GM12878 (cell line): ENCODE data around the gene ARHGAP44. TPM values are rescaled to one million over a fixed set of nuclear protein-coding genes. Genes with fewer than 3 reads are reported as not detected.

ENCODE experiments used
- ATAC-seq: fragments of 200-7000 bp; cut with Tn5 transposase; 3 replicates; pipeline ENCODE4 v1.9.1; 2020; ENCODE audit warnings: mild to moderate bottlenecking, moderate library complexity
- BruUV-seq: library from RNA; stranded (reverse); fragments of 400-500 nt; replicated peaks from 2 replicates; lab custom pipeline; 2021; lab: Mats Ljungman, UMichigan
- CTCF ChIA-PET: fragments of 300-600 bp; sonication (Branson Sonifier 250); formaldehyde crosslinking; extraction: SDS; loops from one replicate; lab custom pipeline; 2021; ENCODE audit warnings: inconsistent platforms; lab: Yijun Ruan, JAX
- POLR2A ChIA-PET: fragments of 350-600 bp; formaldehyde crosslinking; extraction: SDS; loops from one replicate; lab custom pipeline; 2021; ENCODE audit warnings: inconsistent platforms; lab: Charles Lee
- RAD21 ChIA-PET: fragments of 300-600 bp; sonication (Branson Sonifier 250); formaldehyde crosslinking; loops from one replicate; lab custom pipeline; 2023; ENCODE audit warnings: antibody characterized with exemption; ENCODE audit not compliant: unreplicated experiment; lab: Charles Lee
- SMC1A ChIA-PET: fragments of 300-600 bp; sonication (Branson Sonifier 250); formaldehyde crosslinking; loops from one replicate; lab custom pipeline; 2023; ENCODE audit not compliant: unreplicated experiment, uncharacterized antibody; lab: Charles Lee
- DNase-seq: peaks from one replicate; pipeline ENCODE4 v3.0.0-alpha.2; 2011; ENCODE audit warnings: low read depth, low spot score
- FAIRE-seq: peaks from 3 replicates; lab custom pipeline; 2011; peaks lifted over from hg19 to GRCh38; lab: Jason Lieb, UNC
- H2AFZ ChIP-seq: 2 replicates; pipeline ENCODE4 v1.6.0; 2011; ENCODE audit warnings: low read depth, low read length, control low read depth; ENCODE audit not compliant: control insufficient read depth
- H3K27ac ChIP-seq: 2 replicates; pipeline ENCODE4 v1.5.1; 2011; ENCODE audit warnings: control low read depth; ENCODE audit not compliant: control insufficient read depth, insufficient read depth
- H3K27me3 ChIP-seq, 2 experiments: replicated peaks in 1 of 2; 2 replicates each; pipeline versions ENCODE4 v1.6.0 to v1.6.1; 2011; ENCODE audit warnings: low read length in 1 of 2; ENCODE audit not compliant: control insufficient read depth in 2 of 2, insufficient read depth in 2 of 2
- H3K36me3 ChIP-seq, 2 experiments: 2 replicates each; pipeline ENCODE4 v1.5.1; 2011; ENCODE audit warnings: low read length in 1 of 2; ENCODE audit not compliant: control insufficient read depth in 2 of 2, insufficient read depth in 2 of 2
- H3K4me1 ChIP-seq: 2 replicates; pipeline ENCODE4 v1.6.1; 2011; ENCODE audit warnings: mild to moderate bottlenecking, low read length, moderate library complexity, mixed read lengths; ENCODE audit not compliant: control insufficient read depth, insufficient read depth
- H3K4me2 ChIP-seq: 2 replicates; pipeline ENCODE4 v1.6.0; 2011; ENCODE audit warnings: control low read depth; ENCODE audit not compliant: control insufficient read depth, insufficient read depth
- H3K4me3 ChIP-seq: fragments of 200-600 bp; sonication (generic); 2 replicates; pipeline ENCODE4 v1.5.1; 2016
- H3K79me2 ChIP-seq: 2 replicates; pipeline ENCODE4 v1.6.0; 2011; ENCODE audit warnings: low read length; ENCODE audit not compliant: control insufficient read depth, insufficient read depth
- H3K9ac ChIP-seq: 2 replicates; pipeline ENCODE4 v1.8.0; 2011; ENCODE audit warnings: low read length, control low read depth, mixed read lengths; ENCODE audit not compliant: control insufficient read depth, insufficient read depth
- H3K9me3 ChIP-seq: replicated peaks from 3 replicates; pipeline ENCODE4 v1.5.1; 2011; ENCODE audit warnings: mild to moderate bottlenecking, low read length; ENCODE audit not compliant: control insufficient read depth, insufficient read depth
- H4K20me1 ChIP-seq: 2 replicates; pipeline ENCODE4 v1.6.0; 2011; ENCODE audit not compliant: control insufficient read depth, insufficient read depth
- CREM ChIP-seq: IDR thresholded peaks from 2 replicates; pipeline ENCODE4 v1.6.1; 2014; ENCODE audit warnings: antibody characterized with exemption, low read depth
- MEF2B ChIP-seq: fragments of 450-650 bp; IDR thresholded peaks from 2 replicates; pipeline ENCODE4 v1.6.1; 2018; ENCODE audit warnings: mild to moderate bottlenecking, moderate library complexity; ENCODE audit not compliant: partially characterized antibody, poor library complexity, severe bottlenecking
- RCOR1 ChIP-seq: conservative IDR thresholded peaks from 2 replicates; pipeline ENCODE4 v1.6.1; 2012; ENCODE audit warnings: low read depth, low read length, improper control_type of control experiment
- SMAD1 ChIP-seq: fragments of 450-650 bp; IDR thresholded peaks from 2 replicates; pipeline ENCODE4 v1.6.1; 2018; ENCODE audit warnings: mild to moderate bottlenecking, low read depth; ENCODE audit not compliant: partially characterized antibody
- SUZ12 ChIP-seq: fragments of 200-600 bp; sonication (generic); IDR thresholded peaks from one replicate; pipeline ENCODE4 v1.6.1; 2018; ENCODE audit warnings: antibody characterized with exemption, mild to moderate bottlenecking; ENCODE audit not compliant: unreplicated experiment
- ZSCAN29 ChIP-seq: fragments of 450-650 bp; IDR thresholded peaks from 2 replicates; pipeline ENCODE4 v1.6.1; 2017; ENCODE audit warnings: mild to moderate bottlenecking, moderate library complexity
- WGBS: methylation state at CpG from one replicate; pipeline ENCODE4 v1.1.6; 2016; ENCODE audit warnings: low lambda C conversion rate; ENCODE audit not compliant: insufficient replicate concordance, insufficient coverage; ENCODE audit errors: missing lambda C conversion rate; 5-methylcytosine and 5-hydroxymethylcytosine counted together
- in situ Hi-C: fragments of 300-500 bp; cut with MboI; formaldehyde crosslinking; loops from 9 replicates; pipeline ENCODE4 v1.14.3; 2018; ENCODE audit warnings: mixed read lengths
- intact Hi-C: fragments of 100-400 bp; cut with micrococcal nuclease; formaldehyde crosslinking; loops from one replicate; pipeline ENCODE4 v1.14.2; 2022; ENCODE audit not compliant: unreplicated experiment
- polyA plus RNA-seq, 11 experiments: library from polyadenylated mRNA; depleted of rRNA in 4 of 11; unstranded in 6 of 11; stranded (reverse) in 5 of 11; fragments of >200 nt; fragmentation: Nextera tagmentation in 4 of 11; fragmentation: Illumina TruSeq in 1 of 11; extraction: Ambion mirVana in 4 of 11; extraction: Trizol in 1 of 11; gene quantifications; 1 replicate in 1 of 11; 2 replicates in 10 of 11; pipeline versions ENCODE4 v1.2.1 to v1.2.3, GENCODE V29; 2011 to 2016; ENCODE audit warnings: inconsistent platforms in 2 of 11, missing spikeins in 2 of 11, low read depth in 1 of 11
- total RNA-seq, 4 experiments: library from RNA; depleted of rRNA in 3 of 4; stranded (reverse); fragments of >200 nt in 3 of 4; fragmentation: Illumina TruSeq in 1 of 4; extraction: Trizol in 1 of 4; gene quantifications; 2 replicates each; pipeline versions ENCODE4 v1.2.1 to v1.2.3, GENCODE V29; 2013 to 2021
- TF ChIP-seq, protein P1 (sequence below): IDR thresholded peaks from 2 replicates; pipeline ENCODE4 v1.6.1; 2012; ENCODE audit warnings: improper control_type of control experiment, low read depth, low read length; ENCODE audit not compliant: insufficient replicate concordance

ARHGAP44 gene
- total and polyA plus RNA-seq, 10 of the 15 experiments (the other 5 are each of a cell fraction or from before 2014, with no cell fraction given): 0.11 to 1.2 (median 0.48) TPM

DNA sequence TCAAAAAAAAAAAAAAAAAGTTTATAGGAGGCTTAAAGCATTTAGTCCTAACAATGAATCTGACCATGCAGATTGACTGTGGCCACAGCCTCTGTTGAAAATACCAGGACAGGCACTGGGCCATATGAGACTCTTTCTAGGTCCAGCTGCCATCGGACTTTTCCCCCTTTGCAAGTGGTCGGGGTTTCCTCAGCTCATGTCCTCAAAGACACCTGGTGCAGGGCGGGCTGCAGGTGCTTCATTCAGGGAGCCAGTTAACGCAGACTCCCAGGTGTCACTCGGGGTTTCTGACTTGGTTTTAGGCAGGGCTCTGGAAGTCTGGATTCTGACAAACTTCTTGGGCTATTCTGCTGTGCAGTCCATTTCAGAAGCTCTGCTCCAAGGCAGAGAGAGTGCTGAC, 207.6 kb downstream of the ARHGAP44 start:
- Histone ChIP-seq H3K4me2 (no peak overlapping the region), H3K9ac (no peak overlapping the region), H3K4me3 (no peak overlapping the region), H3K79me2 (no peaks in the 10 kb centered on the region), H3K36me3 (peaks cover 44 to 52% of the 10 kb centered on the region in 2 experiments), H2AFZ (no peak overlapping the region), H3K4me1 (no peaks in the 10 kb centered on the region), H3K9me3 (no peaks in the 10 kb centered on the region), H3K27me3 (no peaks in the 10 kb centered on the region), H3K27ac (no peak overlapping the region), H4K20me1 (no peaks in the 10 kb centered on the region)
- DNase-seq (no peak), FAIRE-seq (no peak), ATAC-seq (no peak)
- SMC1A ChIA-PET: interaction anchor here (0.7 kb wide), 1 partner anchor 295 kb away, joined by 3 read pairs; no protein-coding TSS in a partner anchor
- CTCF ChIA-PET: no interaction called here
- TF ChIP-seq RCOR1: no peak
- TF ChIP-seq MEF2B: no peak
- no peak for TF ChIP-seq ZSCAN29
- TF ChIP-seq, protein P1, sequence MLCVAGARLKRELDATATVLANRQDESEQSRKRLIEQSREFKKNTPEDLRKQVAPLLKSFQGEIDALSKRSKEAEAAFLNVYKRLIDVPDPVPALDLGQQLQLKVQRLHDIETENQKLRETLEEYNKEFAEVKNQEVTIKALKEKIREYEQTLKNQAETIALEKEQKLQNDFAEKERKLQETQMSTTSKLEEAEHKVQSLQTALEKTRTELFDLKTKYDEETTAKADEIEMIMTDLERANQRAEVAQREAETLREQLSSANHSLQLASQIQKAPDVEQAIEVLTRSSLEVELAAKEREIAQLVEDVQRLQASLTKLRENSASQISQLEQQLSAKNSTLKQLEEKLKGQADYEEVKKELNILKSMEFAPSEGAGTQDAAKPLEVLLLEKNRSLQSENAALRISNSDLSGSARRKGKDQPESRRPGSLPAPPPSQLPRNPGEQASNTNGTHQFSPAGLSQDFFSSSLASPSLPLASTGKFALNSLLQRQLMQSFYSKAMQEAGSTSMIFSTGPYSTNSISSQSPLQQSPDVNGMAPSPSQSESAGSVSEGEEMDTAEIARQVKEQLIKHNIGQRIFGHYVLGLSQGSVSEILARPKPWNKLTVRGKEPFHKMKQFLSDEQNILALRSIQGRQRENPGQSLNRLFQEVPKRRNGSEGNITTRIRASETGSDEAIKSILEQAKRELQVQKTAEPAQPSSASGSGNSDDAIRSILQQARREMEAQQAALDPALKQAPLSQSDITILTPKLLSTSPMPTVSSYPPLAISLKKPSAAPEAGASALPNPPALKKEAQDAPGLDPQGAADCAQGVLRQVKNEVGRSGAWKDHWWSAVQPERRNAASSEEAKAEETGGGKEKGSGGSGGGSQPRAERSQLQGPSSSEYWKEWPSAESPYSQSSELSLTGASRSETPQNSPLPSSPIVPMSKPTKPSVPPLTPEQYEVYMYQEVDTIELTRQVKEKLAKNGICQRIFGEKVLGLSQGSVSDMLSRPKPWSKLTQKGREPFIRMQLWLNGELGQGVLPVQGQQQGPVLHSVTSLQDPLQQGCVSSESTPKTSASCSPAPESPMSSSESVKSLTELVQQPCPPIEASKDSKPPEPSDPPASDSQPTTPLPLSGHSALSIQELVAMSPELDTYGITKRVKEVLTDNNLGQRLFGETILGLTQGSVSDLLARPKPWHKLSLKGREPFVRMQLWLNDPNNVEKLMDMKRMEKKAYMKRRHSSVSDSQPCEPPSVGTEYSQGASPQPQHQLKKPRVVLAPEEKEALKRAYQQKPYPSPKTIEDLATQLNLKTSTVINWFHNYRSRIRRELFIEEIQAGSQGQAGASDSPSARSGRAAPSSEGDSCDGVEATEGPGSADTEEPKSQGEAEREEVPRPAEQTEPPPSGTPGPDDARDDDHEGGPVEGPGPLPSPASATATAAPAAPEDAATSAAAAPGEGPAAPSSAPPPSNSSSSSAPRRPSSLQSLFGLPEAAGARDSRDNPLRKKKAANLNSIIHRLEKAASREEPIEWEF: no peak
- no peak for TF ChIP-seq CREM
- TF ChIP-seq SMAD1: no peak
- no peak for TF ChIP-seq SUZ12
- RAD21 ChIA-PET: interaction anchor here (0.7 kb wide), 1 partner anchor 254 kb away, joined by 3 read pairs; no protein-coding TSS in a partner anchor
- in situ Hi-C loops (no loop called here), intact Hi-C loops (no loop called here)
- POLR2A ChIA-PET: no interaction called here
- no TSS peak for BruUV-seq
- WGBS: 86% methylated on average over 5 of the region's 5 CpGs
